IPS-NIHi11 (cell line): ENCODE measurements around the gene PLCB1.
"Not testable (repeated sequence)": the region's sequence is repeated elsewhere in the genome, so short reads cannot be mapped to it uniquely, and the experiment has no call there.

Experiments
- DNase-seq: peaks from one replicate; pipeline ENCODE4 v3.0.0; 2012; ENCODE audit warnings: mixed read lengths, low spot score

Gene PLCB1

DNA sequence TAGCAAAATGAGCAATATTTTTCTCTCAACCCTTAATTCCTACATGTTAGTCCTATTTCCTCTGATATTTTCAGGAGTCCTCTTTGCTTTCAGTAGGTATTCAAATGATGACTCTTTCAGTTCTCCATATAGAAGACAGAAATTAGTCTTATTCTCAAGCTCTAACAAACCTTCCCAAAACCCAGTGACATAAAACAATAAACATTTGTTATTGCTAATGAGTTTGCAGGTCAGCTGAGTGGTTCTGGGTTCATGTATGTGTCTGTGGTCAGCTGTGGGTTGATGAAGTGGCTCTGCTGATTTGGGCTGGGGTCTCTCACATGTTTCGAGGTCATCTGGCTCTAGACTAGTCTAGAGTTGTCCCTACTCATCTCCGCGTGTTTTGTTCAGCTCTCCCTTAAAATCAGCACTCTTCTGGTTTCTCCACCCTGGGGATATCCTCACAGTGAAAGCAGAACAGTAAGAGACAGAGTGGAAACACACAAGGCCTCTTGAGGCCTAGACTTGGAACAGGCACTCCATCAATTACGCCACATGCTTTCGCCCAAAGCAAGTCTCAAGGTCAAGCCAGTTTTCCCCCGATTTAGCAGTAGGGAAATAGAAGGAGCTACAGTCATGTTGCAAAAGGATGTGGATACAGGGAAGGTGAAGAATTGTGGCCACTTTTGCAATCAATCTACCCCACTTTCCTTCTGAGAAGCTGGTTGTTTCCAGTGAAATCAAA is 273.0 kb downstream of the PLCB1 start:
- DNase-seq: no peak

DNA sequence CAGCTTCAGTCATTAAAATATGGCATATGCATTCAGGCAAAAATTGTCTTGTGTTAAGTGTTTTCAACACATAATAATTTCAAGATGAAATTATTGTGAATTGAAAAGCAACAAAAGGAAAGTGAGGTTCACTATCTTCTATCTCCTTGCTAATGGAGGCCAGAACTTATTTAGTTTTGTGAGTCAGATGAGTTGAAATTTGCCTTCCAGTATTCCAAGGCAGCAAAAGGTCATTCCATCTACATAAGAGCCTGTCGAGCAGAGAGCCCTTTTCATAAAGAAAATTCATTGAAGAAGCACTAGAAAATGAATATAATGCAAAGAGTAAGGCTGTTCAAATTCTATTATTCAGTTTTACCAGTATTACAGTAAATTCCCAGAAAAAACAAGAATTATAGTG is 274.3 kb downstream of the PLCB1 start:
- DNase-seq: no peak

DNA sequence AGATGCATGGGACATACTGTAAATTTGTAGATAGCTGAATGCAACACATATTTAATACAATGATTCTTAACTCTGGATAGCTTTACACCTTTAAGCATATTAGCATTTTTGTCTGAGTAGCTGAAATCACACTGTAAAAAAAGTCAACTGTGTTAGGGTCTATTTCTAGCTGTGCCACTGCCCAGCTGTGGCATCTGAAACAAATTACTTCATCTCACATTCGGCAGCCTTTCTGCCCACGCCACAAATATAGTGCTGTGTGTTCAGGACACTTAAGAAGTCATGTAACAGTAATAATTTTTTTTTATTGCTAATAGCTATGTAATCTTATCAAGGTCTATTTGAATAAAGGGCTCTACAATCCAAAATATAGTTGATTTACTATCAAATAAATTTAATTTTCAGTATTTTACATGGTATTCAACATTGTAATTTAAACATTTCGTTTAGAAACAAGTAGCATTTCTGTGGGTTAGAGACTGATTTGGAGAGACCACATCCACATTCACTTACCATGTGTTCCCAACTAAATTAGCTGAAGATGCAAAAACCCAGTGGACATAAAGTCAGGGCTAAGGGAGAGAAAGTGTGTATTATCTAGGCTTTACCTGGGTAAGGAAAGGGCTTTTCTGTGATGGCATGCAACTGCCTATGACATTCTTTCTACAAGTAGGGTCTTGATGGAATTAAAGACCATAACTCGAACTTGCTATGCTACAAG is 276.7 kb downstream of the PLCB1 start:
- DNase-seq: no peak

DNA sequence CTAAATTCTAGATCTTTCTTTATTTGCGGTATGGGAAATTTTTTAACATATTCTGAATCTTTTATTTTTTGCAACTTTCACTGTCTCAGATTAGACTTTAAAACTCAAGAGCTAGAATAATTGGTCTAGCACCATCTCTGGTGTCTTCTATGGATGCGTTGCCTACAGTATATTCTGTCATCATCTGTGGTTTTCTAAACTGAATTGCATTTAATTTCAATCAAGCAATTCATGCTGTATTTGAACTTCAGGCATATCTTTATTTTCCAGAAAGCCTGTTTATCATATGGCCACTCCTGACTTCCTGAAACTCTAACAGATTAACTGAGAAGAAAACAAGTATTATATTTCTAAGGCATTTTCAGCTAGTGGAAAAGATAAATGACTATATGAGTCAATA is 281.6 kb downstream of the PLCB1 start:
- no peak for DNase-seq

DNA sequence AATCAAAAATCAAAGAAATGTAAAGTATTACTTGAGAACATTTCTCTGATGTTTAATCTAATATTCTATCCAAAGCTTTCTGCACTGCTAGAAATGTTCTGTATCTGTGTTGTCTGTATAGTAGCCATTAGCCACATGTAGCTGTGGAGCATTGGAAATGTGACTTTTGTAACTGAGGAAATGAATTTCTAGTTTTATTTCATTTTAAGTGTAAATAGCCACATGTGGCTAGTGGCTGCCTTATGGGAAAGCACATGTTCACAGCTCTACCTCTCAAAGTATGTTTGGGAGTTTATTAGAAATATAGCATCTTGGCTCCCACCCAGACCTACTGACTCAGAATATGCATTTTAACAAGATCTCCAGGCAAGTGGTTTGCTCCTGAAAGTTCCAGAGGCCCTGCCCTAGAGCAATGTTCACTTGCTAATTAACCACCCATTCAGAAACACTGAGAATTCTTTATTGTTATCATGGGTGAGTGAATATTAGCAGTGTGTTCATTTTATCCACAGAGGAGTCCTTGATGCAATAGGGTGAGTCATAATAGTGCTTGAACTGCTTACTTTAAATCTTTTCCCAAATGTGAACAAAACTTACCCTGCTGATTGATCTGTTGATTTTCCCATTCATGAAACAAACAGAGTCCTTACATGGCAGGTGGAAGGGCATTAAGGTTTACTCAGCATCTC is 282.7 kb downstream of the PLCB1 start:
- no peak for DNase-seq

DNA sequence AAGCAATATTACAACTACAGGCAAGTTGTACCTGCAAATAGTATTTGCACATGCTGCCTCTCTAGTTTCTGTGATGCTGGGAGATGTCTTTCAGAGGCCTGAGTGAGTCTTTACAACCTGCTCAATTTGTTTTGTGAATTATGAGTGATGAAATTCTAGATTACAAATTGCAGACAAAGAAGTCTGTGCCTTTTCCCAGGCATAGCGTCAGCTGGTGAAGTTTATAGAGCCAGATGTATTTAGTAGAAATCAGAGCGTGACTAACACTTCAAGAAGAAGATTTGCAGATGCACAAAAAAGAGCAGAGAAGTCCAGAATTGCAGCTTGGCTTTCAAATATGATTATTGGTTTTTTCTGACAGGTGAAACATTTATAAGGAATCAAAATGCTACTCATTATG is 289.9 kb downstream of the PLCB1 start:
- DNase-seq: no peak

DNA sequence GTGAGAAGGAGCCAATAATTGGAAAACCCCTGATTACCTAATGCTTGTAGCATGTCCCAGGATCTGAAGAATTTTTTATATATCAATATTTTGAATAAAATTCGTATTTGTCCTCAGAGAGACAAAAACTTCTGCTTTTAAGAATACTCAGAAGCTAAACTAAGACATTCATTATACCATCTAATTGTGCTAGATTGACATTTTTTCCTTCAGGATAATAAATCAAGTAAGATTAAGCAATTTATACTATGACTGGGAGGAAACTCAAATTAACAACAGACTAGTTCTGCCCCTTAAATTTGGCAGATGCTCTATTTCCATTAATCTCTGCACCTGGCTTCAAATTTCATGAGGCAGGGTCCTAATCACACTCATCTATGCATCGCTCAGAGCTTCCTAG is 291.4 kb downstream of the PLCB1 start:
- DNase-seq: no peak

DNA sequence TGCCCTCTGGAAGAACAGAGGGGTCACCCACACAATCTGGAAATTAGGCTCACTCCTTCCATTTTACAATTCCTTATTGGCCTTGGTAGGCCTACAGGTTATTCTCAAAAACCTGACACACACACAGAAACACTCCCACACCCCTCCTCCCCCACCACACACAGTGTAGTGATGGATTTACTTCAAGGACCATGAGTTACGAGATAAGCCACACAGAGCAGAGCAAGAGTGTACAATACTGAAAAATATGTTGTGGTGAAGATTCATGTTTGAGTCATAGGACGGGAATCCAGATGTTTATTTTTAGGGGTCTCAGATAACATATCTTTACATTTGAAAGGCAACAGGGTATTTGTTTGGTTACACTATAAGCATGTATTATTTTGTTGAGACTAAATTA is 291.9 kb downstream of the PLCB1 start:
- DNase-seq: no peak

DNA sequence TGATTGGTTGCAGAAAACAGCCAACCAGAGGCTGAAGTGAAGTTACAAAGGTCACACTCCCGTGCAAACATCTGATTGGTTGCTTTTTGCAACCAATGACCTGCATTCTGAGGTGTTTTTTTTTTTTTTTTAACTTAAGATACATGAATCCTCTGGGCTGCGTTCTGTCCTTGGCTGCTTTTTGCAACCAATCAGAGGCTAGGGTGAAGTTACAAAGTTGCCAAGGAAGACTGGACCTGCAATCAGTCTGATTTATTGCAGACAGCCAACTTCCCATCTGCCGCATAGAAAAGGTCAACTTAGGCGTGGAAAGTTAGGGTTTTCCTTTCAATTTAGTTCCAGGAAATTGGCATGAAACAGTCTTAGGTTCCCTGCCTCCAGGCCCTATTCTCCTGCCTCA is 292.9 kb downstream of the PLCB1 start:
- DNase-seq: no peak

DNA sequence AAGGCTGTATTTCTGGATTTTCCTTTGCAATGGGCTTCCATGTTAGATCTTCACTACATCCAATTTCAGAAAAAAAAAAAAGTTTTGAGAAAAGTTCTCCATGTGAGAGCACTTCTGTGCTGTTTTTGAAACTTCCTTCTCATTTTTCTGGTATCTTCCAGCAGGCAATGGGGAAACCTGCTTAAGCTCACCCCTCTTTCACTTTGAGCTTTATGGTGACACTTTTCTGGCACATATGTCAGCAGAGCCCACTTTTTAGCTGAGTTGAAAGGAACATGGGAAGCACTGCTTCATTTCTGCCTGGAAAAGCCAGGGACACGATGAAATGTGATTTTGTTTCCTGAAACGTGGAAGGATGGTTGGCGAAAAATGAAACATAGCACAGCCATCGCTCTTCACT is 293.7 kb downstream of the PLCB1 start:
- DNase-seq: no peak

DNA sequence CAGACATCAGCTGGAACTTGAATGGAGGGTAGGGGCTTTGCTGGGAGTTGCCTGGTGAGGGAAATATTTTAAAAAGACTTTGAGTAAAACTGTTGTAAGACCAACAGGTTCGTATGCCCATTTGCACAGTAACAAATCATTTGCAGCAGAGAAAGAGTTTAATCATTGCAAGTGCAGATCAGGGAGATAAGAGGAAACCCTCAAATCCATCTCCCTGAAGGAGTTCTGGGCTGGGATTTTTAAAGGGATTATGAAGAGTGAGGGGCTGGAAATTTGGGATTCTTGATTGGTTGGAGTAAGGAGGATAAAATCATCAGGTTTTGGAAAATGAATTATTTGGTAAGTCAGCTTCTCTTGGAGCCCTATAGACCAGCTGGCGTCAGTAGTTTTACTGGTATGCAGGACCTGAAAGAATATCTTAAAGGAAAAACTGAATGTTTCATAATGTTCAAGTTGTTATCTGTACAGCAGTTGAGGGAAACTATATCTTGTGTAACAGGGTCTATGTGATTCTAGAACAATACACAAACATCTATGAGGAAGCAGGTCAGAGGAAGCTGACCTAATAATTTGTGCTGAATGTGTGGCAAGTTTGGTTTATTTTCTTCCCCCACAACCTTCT is 295.5 kb downstream of the PLCB1 start:
- no peak for DNase-seq

DNA sequence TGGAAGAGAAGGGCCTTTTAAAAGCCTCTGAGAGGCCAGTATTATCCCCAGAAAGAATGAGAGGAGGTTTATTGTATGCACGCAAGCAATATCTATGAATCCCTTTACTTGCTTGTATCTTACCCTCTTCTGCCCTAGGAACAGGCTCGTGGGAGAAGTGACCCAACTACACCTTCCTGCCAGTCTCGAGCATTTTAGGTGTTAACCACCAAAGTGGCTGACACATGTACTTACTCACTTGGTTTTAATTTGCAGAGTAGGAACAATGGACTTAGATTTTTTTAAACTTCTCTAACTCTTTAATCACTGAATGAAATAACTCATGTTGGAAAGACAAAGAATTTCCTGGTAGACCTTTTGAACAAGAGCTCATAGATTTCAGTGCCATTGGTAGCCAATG is 296.9 kb downstream of the PLCB1 start:
- no peak for DNase-seq

DNA sequence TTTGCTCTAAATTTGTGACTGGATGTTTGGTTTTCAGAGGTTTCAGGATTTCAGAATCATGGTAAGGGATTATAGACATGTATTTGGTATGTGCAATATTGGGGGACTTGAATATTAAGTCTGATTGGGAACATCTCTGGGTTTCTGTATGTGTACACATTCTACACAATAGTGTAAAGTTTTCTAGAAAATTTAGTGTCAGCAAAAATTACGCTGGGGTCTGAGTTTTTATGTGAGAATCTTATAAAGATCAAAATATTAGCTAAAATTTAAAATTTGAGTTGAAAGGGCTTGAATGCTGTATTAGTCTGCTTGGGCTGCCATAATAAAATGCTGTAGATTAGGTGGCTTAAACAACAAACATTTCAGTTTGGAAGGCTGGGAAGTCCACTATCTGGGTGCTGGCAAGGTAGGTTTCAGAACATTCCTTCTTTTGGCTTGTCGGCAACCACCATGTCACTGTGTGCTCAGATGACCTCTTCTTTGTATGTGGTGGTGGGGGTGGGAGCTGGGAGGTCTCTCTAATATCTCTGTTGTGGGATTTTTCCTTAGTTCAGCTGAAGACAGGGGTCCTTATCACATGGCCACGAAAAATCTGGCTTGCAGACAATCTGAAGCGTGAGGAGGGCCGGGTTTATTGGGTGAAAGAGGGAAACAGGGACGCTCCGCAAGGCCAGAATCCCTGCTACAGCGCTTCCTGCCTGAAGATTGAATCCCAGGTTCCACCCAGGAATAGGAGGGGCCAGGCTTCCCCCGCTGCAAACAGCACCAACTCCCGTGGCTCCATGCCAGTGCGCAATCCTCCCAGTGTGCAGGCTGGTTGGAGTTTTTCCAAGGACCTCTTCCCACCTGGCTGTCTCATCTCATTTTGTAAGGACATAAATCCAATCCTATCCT is 299.7 kb downstream of the PLCB1 start:
- DNase-seq: no peak

DNA sequence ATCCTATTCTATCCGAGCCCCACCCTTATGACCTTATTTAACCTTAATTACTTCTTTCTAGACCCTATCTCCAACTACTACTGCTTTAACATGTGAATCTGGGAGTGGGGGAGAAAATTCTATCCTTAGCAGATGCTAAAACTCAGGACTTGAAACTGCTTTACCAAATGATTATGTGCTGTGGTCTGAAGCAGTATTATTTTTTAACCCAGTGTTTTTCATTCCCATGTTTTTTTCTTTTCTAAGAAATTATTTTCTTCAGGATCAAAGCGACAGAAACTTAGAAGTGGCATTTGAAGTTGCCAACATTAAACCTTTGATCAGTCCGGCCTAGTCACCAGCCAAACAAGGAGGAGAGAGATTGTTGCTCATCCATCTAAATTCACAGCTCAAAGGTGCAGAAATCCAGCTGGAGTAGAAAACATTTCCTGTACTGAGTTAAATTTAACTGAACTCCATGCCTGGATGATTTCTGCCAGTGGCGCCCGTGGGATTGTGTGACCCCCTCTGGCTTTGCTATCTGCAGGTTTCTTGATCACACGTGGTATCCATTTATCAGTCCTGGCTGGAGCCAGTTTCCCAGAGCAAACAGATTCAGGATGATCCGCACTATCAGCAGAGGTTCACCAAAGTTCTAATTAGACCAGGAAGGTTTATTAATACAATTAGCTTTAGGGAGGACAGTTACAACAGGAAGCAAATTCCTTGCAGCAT is 300.5 kb downstream of the PLCB1 start:
- DNase-seq: no peak

DNA sequence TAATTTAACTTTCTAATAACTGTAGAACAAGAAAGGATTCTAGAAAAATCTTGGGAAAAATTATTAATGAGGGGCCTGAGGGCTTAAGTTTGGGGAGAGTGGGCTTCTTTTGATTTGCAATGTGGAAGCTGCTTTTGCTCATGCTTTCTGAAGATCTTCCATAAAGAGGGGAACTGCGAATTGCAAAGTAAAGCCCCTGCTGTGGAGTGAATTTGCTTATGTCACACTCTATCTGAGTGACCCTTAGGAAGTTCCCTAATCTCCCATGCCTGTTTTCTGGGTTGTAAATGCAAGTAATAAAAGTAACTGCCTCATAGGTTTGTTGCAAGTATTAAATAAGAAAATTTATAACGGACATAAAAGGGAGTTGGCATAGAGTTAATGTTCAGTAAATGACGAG is 301.2 kb downstream of the PLCB1 start:
- DNase-seq: no peak

DNA sequence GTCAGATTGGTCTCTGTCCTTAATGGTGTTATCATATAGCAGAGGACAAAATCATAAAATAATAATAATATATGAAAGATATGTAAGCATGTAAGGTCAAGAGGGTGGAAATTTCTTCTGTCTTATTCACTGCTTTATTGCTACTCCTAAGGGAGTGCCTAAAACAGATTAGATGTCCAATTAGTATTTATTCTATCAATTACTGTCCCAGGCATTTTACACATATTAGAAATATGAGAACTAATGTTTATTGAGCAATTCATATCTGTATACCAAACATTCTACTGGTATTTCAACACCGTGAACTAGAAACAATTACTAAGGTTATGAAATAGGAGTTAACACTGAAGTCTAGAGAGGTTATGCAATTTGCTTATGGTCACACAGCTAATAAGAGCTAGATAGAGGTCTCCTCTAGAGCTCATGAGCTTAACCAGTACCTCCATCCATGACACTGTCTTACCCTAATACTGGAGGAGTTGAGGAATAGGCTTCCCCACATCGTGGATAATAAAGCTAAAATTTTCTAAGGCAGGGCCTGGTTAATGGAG is 302.3 kb downstream of the PLCB1 start:
- DNase-seq: no peak

DNA sequence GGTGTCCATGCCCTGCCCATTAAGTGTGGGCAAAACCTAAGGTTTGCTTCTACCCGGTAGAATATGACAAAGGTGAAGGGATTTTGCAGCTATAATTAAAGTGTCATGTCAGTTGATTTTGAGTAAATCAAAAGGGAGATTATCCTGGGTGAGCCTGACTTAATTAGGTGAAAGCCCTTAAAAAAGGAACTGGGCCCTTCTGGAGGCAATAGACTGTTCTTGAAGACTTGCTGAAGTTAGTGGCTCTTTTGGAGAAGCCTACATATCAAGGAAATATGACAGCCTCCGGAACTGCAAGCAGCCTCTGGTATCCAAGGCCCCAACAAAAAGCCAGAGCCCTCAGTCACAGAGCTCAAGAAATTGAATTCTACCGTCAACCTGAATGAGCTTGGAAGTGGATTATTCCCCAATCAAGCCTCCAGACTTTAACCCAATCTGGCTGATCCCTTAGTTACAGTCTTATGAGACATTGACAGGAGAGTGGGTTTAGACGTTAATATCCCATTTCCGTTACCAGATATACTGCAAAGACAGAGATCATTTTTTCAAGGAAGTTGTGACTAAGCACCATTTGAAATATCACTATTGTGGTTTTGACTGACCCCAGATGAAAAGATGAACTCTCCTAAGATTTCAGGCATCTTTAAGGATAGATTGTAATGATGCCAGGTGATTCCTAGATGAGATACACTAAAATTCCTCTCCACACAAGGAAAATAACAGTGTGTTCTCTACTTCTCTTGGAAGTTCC is 303.4 kb downstream of the PLCB1 start:
- DNase-seq: no peak

DNA sequence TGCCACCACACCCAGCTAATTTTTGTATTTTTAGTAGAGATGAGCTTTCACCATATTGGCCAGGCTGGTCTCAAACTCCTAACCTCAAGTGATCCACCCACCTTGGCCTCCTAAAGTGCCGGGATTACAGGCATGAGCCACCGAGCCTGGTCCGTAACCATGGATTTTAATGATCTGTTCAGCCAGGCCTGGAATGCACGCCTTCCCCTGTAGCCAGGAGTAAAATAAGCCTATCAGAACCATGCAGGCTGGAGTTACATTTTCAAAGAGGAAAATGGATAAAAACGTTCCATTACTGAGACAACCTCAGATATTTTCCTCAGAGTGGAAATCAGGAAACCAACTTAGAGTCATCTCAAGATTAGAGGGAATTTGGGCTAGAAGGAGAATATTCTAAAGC is 304.9 kb downstream of the PLCB1 start:
- not testable (repeated sequence) for DNase-seq

DNA sequence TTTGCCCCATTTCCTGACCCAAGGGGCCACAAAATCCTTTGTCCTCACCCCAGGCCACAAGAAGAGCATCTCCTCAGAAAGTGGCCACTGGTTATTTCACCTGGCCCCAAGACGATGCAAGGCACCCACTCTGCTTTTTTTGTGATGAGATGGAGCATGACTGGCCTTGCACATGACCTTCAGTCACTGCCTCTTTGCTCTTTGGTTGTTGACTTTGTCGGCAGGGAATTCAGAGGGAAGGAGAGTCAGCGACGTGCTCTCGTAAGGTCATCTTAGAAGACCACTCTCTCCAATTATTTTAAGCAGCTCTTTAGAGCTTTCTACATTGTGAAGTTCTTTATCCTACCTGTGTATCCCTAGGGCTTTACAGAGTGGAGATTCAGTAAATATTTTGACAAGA is 306.7 kb downstream of the PLCB1 start:
- no peak for DNase-seq

DNA sequence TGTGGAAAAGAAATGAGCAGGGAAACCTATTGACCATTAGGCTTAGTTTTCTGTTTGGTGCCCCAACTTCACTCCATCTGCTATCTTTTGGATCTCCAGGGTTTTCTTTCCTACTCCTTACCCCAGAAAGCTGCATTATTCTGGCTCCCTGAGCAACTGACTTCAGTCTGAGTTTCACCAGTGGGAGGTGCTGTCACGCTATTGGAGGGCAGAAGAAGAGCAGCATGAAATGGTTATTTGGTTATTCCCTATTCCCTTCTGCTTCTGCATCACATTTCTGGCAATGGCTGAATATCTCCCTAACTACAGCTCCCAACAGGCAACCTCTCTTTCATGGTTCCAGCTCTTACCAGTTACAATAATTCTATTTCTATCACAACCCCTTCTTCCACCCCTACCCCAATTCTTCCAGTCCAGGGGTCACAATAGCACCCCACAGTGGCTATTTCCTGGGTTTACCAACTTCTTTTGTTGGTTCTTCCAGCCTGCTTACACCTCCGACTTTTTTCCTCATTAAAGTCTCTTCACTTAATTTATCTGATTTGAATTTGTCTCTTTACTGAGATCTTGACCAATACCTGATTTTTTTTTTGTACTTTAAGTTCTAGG is 311.5 kb downstream of the PLCB1 start:
- no peak for DNase-seq
